22Rv1 (cell line): ENCODE results near the gene RPS18.

ENCODE experiments used
- CTCF ChIP-seq: fragments of 450-650 bp; IDR thresholded peaks from 2 replicates; pipeline ENCODE4 v1.5.1; 2017; ENCODE audit warnings: mild to moderate bottlenecking
- ZFX ChIP-seq: fragments of 450-650 bp; IDR thresholded peaks from 2 replicates; pipeline ENCODE4 v1.6.1; 2017; ENCODE audit warnings: antibody characterized with exemption, borderline replicate concordance

GRCh38 chr6:33286946-33287914 is 15.4 kb downstream of the RPS18 start:
- no peak for TF ChIP-seq CTCF
- no peak for TF ChIP-seq ZFX
